ENCODE measurements around the gene HTRA3.

HTRA3 gene

GRCh38 chr4:8314691-8315255 lies 45.2 kb downstream of the HTRA3 start:
- no peak for TF ChIP-seq CTCF (IDR thresholded peaks at IDR 0.05; ENCODE audit: insufficient read depth, low read length, poor library complexity, severe bottlenecking)
- H3K36me3 ChIP-seq (ENCODE audit: control insufficient read depth, insufficient read depth, low read length): no peaks in the 10 kb centered on the region
- DNase-seq (ENCODE audit: extremely low read depth, insufficient read length): no peak
- H3K4me3 ChIP-seq (replicated peaks; ENCODE audit: low read depth, low read length): no peak overlapping the region
- peaks cover 4% of the 10 kb centered on the region; the same call in 1 of the 2 replicates for H3K27me3 ChIP-seq (replicated peaks; ENCODE audit: control insufficient read depth, insufficient read depth, low read length)

- no peak for DNase-seq (ENCODE audit: extremely low read depth, insufficient read length)
- no peak overlapping the region for H3K4me3 ChIP-seq (replicated peaks; ENCODE audit: low read depth, low read length)
- peaks cover 4% of the 10 kb centered on the region; the same call in 1 of the 2 replicates for H3K27me3 ChIP-seq (replicated peaks; ENCODE audit: control insufficient read depth, insufficient read depth, low read length)
Observed at GRCh38 chr4:8315435-8316250, 46.1 kb downstream of the HTRA3 start.

GRCh38 chr4:8316251-8316771 lies 46.8 kb downstream of the HTRA3 start:
- H3K27me3 ChIP-seq (replicated peaks; ENCODE audit: control insufficient read depth, insufficient read depth, low read length): peaks cover 4% of the 10 kb centered on the region; the same call in 1 of the 2 replicates
- DNase-seq (ENCODE audit: extremely low read depth, insufficient read length): no peak
- no peak overlapping the region for H3K4me3 ChIP-seq (replicated peaks; ENCODE audit: low read depth, low read length)
- no peak for TF ChIP-seq CTCF (IDR thresholded peaks at IDR 0.05; ENCODE audit: insufficient read depth, low read length, poor library complexity, severe bottlenecking)
- H3K36me3 ChIP-seq (ENCODE audit: control insufficient read depth, insufficient read depth, low read length): no peaks in the 10 kb centered on the region

More at GRCh38 chr4:8315435-8316250, 46.1 kb downstream of the HTRA3 start:
- no peak for TF ChIP-seq CTCF (IDR thresholded peaks at IDR 0.05; ENCODE audit: insufficient read depth, low read length, poor library complexity, severe bottlenecking)
- H3K36me3 ChIP-seq (ENCODE audit: control insufficient read depth, insufficient read depth, low read length): no peaks in the 10 kb centered on the region

GRCh38 chr4:8316911-8317351 lies 47.4 kb downstream of the HTRA3 start:
- Histone ChIP-seq H3K27me3 (replicated peaks; ENCODE audit: control insufficient read depth, insufficient read depth, low read length) (peaks cover 3% of the 10 kb centered on the region; the same call in 1 of the 2 replicates), H3K36me3 (ENCODE audit: control insufficient read depth, insufficient read depth, low read length) (no peaks in the 10 kb centered on the region), H3K4me3 (replicated peaks; ENCODE audit: low read depth, low read length) (no peak overlapping the region)
- DNase-seq (ENCODE audit: extremely low read depth, insufficient read length): no peak
- TF ChIP-seq CTCF (IDR thresholded peaks at IDR 0.05; ENCODE audit: insufficient read depth, low read length, poor library complexity, severe bottlenecking): no peak

- Histone ChIP-seq H3K36me3 (ENCODE audit: control insufficient read depth, insufficient read depth, low read length) (no peaks in the 10 kb centered on the region), H3K4me3 (replicated peaks; ENCODE audit: low read depth, low read length) (no peak overlapping the region), H3K27me3 (replicated peaks; ENCODE audit: control insufficient read depth, insufficient read depth, low read length) (peaks cover 3% of the 10 kb centered on the region; the same call in 1 of the 2 replicates)
- DNase-seq (ENCODE audit: extremely low read depth, insufficient read length): no peak
- TF ChIP-seq CTCF (IDR thresholded peaks at IDR 0.05; ENCODE audit: insufficient read depth, low read length, poor library complexity, severe bottlenecking): no peak
Observed at GRCh38 chr4:8317474-8317873, 47.9 kb downstream of the HTRA3 start.
